Stomach (tissue), 4 donors: ENCODE measurements around the gene BRD2.

Experiments
- CTCF ChIP-seq, 7 experiments: fragments of 450-650 bp in 4 of 7; fragments of 200-600 bp in 3 of 7; sonication (generic) in 3 of 7; IDR thresholded peaks; one replicate each; pipeline ENCODE4 v1.5.1; 2016 to 2019; ENCODE audit warnings: antibody characterized with exemption in 7 of 7, control low read depth in 2 of 7, mild to moderate bottlenecking in 1 of 7
- EP300 ChIP-seq: sonication (generic); formaldehyde crosslinking; IDR thresholded peaks from one replicate; pipeline ENCODE4 v1.6.1; 2017; ENCODE audit warnings: antibody characterized with exemption
- POLR2A ChIP-seq, 4 donors: fragments of 450-650 bp; IDR thresholded peaks; one replicate each; pipeline ENCODE4 v1.6.1; 2016; ENCODE audit warnings: antibody characterized with exemption in 4 of 4, control low read depth in 2 of 4, mild to moderate bottlenecking in 1 of 4, moderate library complexity in 1 of 4

GRCh38 chr6:32967151-32968091 is 973 bp upstream of the BRD2 start:
- TF ChIP-seq CTCF (IDR thresholded peaks at IDR 0.05) (peak in 5 of 7 experiments; percentile 11 to 52 (median 34)), POLR2A (IDR thresholded peaks at IDR 0.05) (no peak), EP300 (no peak)
